GM12878 (cell line): Measurements from ENCODE around the gene TTC19. TPM values are rescaled to one million over a fixed set of nuclear protein-coding genes. Genes with fewer than 3 reads are reported as not detected.
A peak's percentile ranks its signal among the peaks of the same experiment; 100 is the strongest.

ENCODE experiments used
- ATAC-seq: fragments of 200-7000 bp; cut with Tn5 transposase; 3 replicates; pipeline ENCODE4 v1.9.1; 2020; ENCODE audit warnings: mild to moderate bottlenecking, moderate library complexity
- BruUV-seq: library from RNA; stranded (reverse); fragments of 400-500 nt; replicated peaks from 2 replicates; lab custom pipeline; 2021; lab: Mats Ljungman, UMichigan
- CTCF ChIA-PET: fragments of 300-600 bp; sonication (Branson Sonifier 250); formaldehyde crosslinking; extraction: SDS; loops from one replicate; lab custom pipeline; 2021; ENCODE audit warnings: inconsistent platforms; lab: Yijun Ruan, JAX
- POLR2A ChIA-PET: fragments of 350-600 bp; formaldehyde crosslinking; extraction: SDS; loops from one replicate; lab custom pipeline; 2021; ENCODE audit warnings: inconsistent platforms; lab: Charles Lee
- RAD21 ChIA-PET: fragments of 300-600 bp; sonication (Branson Sonifier 250); formaldehyde crosslinking; loops from one replicate; lab custom pipeline; 2023; ENCODE audit warnings: antibody characterized with exemption; ENCODE audit not compliant: unreplicated experiment; lab: Charles Lee
- SMC1A ChIA-PET: fragments of 300-600 bp; sonication (Branson Sonifier 250); formaldehyde crosslinking; loops from one replicate; lab custom pipeline; 2023; ENCODE audit not compliant: unreplicated experiment, uncharacterized antibody; lab: Charles Lee
- DNase-seq: peaks from one replicate; pipeline ENCODE4 v3.0.0-alpha.2; 2011; ENCODE audit warnings: low read depth, low spot score
- FAIRE-seq: peaks from 3 replicates; lab custom pipeline; 2011; peaks lifted over from hg19 to GRCh38; lab: Jason Lieb, UNC
- H2AFZ ChIP-seq: 2 replicates; pipeline ENCODE4 v1.6.0; 2011; ENCODE audit warnings: low read depth, low read length, control low read depth; ENCODE audit not compliant: control insufficient read depth
- H3K27ac ChIP-seq: 2 replicates; pipeline ENCODE4 v1.5.1; 2011; ENCODE audit warnings: control low read depth; ENCODE audit not compliant: control insufficient read depth, insufficient read depth
- H3K27me3 ChIP-seq, 2 experiments: replicated peaks in 1 of 2; 2 replicates each; pipeline versions ENCODE4 v1.6.0 to v1.6.1; 2011; ENCODE audit warnings: low read length in 1 of 2; ENCODE audit not compliant: control insufficient read depth in 2 of 2, insufficient read depth in 2 of 2
- H3K36me3 ChIP-seq, 2 experiments: 2 replicates each; pipeline ENCODE4 v1.5.1; 2011; ENCODE audit warnings: low read length in 1 of 2; ENCODE audit not compliant: control insufficient read depth in 2 of 2, insufficient read depth in 2 of 2
- H3K4me1 ChIP-seq: 2 replicates; pipeline ENCODE4 v1.6.1; 2011; ENCODE audit warnings: mild to moderate bottlenecking, low read length, moderate library complexity, mixed read lengths; ENCODE audit not compliant: control insufficient read depth, insufficient read depth
- H3K4me2 ChIP-seq: 2 replicates; pipeline ENCODE4 v1.6.0; 2011; ENCODE audit warnings: control low read depth; ENCODE audit not compliant: control insufficient read depth, insufficient read depth
- H3K4me3 ChIP-seq: fragments of 200-600 bp; sonication (generic); 2 replicates; pipeline ENCODE4 v1.5.1; 2016
- H3K79me2 ChIP-seq: 2 replicates; pipeline ENCODE4 v1.6.0; 2011; ENCODE audit warnings: low read length; ENCODE audit not compliant: control insufficient read depth, insufficient read depth
- H3K9ac ChIP-seq: 2 replicates; pipeline ENCODE4 v1.8.0; 2011; ENCODE audit warnings: low read length, control low read depth, mixed read lengths; ENCODE audit not compliant: control insufficient read depth, insufficient read depth
- H3K9me3 ChIP-seq: replicated peaks from 3 replicates; pipeline ENCODE4 v1.5.1; 2011; ENCODE audit warnings: mild to moderate bottlenecking, low read length; ENCODE audit not compliant: control insufficient read depth, insufficient read depth
- H4K20me1 ChIP-seq: 2 replicates; pipeline ENCODE4 v1.6.0; 2011; ENCODE audit not compliant: control insufficient read depth, insufficient read depth
- ATF2 ChIP-seq: IDR thresholded peaks from 2 replicates; pipeline ENCODE4 v1.6.1; 2012; ENCODE audit warnings: low read length, inconsistent platforms
- CUX1 ChIP-seq: IDR thresholded peaks from 2 replicates; pipeline ENCODE4 v1.6.1; 2012; ENCODE audit warnings: improper control_type of control experiment, low read depth, low read length; ENCODE audit not compliant: insufficient replicate concordance
- FOXK2 ChIP-seq: fragments of 450-650 bp; IDR thresholded peaks from 2 replicates; pipeline ENCODE4 v1.6.1; 2017; ENCODE audit warnings: mild to moderate bottlenecking, moderate library complexity
- HDAC6 ChIP-seq: fragments of 200-600 bp; sonication (generic); IDR thresholded peaks from one replicate; pipeline ENCODE4 v1.8.0; 2017; ENCODE audit warnings: antibody characterized with exemption; ENCODE audit not compliant: unreplicated experiment
- JUND ChIP-seq: IDR thresholded peaks from 2 replicates; pipeline ENCODE4 v1.6.1; 2012; ENCODE audit warnings: low read depth, mild to moderate bottlenecking, low read length, improper control_type of control experiment, moderate library complexity
- MEF2B ChIP-seq: fragments of 450-650 bp; IDR thresholded peaks from 2 replicates; pipeline ENCODE4 v1.6.1; 2018; ENCODE audit warnings: mild to moderate bottlenecking, moderate library complexity; ENCODE audit not compliant: partially characterized antibody, poor library complexity, severe bottlenecking
- MYC ChIP-seq: IDR thresholded peaks from 2 replicates; pipeline ENCODE4 v1.6.1; 2011; ENCODE audit warnings: mild to moderate bottlenecking, low read length, moderate library complexity, inconsistent platforms; ENCODE audit not compliant: insufficient read depth, insufficient replicate concordance, insufficient read length, severe bottlenecking
- NFIC ChIP-seq: IDR thresholded peaks from 2 replicates; pipeline ENCODE4 v1.6.1; 2012; ENCODE audit warnings: low read depth, mild to moderate bottlenecking, inconsistent platforms, low read length, moderate library complexity
- SIN3A ChIP-seq: IDR thresholded peaks from 2 replicates; pipeline ENCODE4 v1.6.1; 2012; ENCODE audit warnings: low read depth, low read length, improper control_type of control experiment
- SP1 ChIP-seq: IDR thresholded peaks from one replicate; pipeline ENCODE4 v1.6.1; 2011; ENCODE audit warnings: low read depth, low read length
- SREBF1 ChIP-seq: IDR thresholded peaks from 2 replicates; pipeline ENCODE4 v1.6.1; 2012; ENCODE audit warnings: mild to moderate bottlenecking, low read length
- USF1 ChIP-seq: IDR thresholded peaks from 2 replicates; pipeline ENCODE4 v1.6.1; 2011; ENCODE audit warnings: borderline replicate concordance, low read depth, mild to moderate bottlenecking, moderate library complexity, mixed read lengths, low read length; ENCODE audit not compliant: insufficient read depth; ENCODE audit errors: extremely low read length
- ZBTB11 ChIP-seq: fragments of 450-650 bp; formaldehyde crosslinking; IDR thresholded peaks from 2 replicates; pipeline ENCODE4 v1.5.0; 2022; ENCODE audit warnings: mild to moderate bottlenecking, missing genetic modification characterization
- WGBS: methylation state at CpG from one replicate; pipeline ENCODE4 v1.1.6; 2016; ENCODE audit warnings: low lambda C conversion rate; ENCODE audit not compliant: insufficient replicate concordance, insufficient coverage; ENCODE audit errors: missing lambda C conversion rate; 5-methylcytosine and 5-hydroxymethylcytosine counted together
- in situ Hi-C: fragments of 300-500 bp; cut with MboI; formaldehyde crosslinking; loops from 9 replicates; pipeline ENCODE4 v1.14.3; 2018; ENCODE audit warnings: mixed read lengths
- intact Hi-C: fragments of 100-400 bp; cut with micrococcal nuclease; formaldehyde crosslinking; loops from one replicate; pipeline ENCODE4 v1.14.2; 2022; ENCODE audit not compliant: unreplicated experiment
- polyA plus RNA-seq, 11 experiments: library from polyadenylated mRNA; depleted of rRNA in 4 of 11; unstranded in 6 of 11; stranded (reverse) in 5 of 11; fragments of >200 nt; fragmentation: Nextera tagmentation in 4 of 11; fragmentation: Illumina TruSeq in 1 of 11; extraction: Ambion mirVana in 4 of 11; extraction: Trizol in 1 of 11; gene quantifications; 1 replicate in 1 of 11; 2 replicates in 10 of 11; pipeline versions ENCODE4 v1.2.1 to v1.2.3, GENCODE V29; 2011 to 2016; ENCODE audit warnings: inconsistent platforms in 2 of 11, missing spikeins in 2 of 11, low read depth in 1 of 11
- total RNA-seq, 4 experiments: library from RNA; depleted of rRNA in 3 of 4; stranded (reverse); fragments of >200 nt in 3 of 4; fragmentation: Illumina TruSeq in 1 of 4; extraction: Trizol in 1 of 4; gene quantifications; 2 replicates each; pipeline versions ENCODE4 v1.2.1 to v1.2.3, GENCODE V29; 2013 to 2021

TTC19 gene
- total and polyA plus RNA-seq, 10 of the 15 experiments (the other 5 are each of a cell fraction or from before 2014, with no cell fraction given) = 5.3 to 29.8 (median 20.1) TPM

GRCh38 chr17:15965528-15965927, 34.1 kb upstream of the TTC19 start:
- FAIRE-seq (no peak), ATAC-seq (peak; percentile 42), DNase-seq (no peak)
- WGBS = 1% methylated on average over 6 of the region's 6 CpGs
- Histone ChIP-seq H3K27ac (no peak overlapping the region), H3K4me1 (no peaks in the 10 kb centered on the region), H3K4me2 (no peak overlapping the region), H3K79me2 (no peaks in the 10 kb centered on the region), H2AFZ (no peak overlapping the region), H3K36me3 (no peaks in the 10 kb centered on the region), H4K20me1 (no peaks in the 10 kb centered on the region), H3K4me3 (no peak overlapping the region), H3K9me3 (no peaks in the 10 kb centered on the region), H3K27me3 (peaks cover 0 to 9% of the 10 kb centered on the region in 2 experiments; a peak in 2 of 4 replicates), H3K9ac (no peak overlapping the region)
- intact Hi-C loops (no loop called here), in situ Hi-C loops (no loop called here)
- RAD21 ChIA-PET = no interaction called here
- SMC1A ChIA-PET = interaction anchor here (0.6 kb wide), 1 partner anchor 673 kb away, joined by 3 read pairs; no protein-coding TSS in a partner anchor
- no TSS peak for BruUV-seq
- CTCF ChIA-PET = interaction anchor here (1.2 to 1.3 kb wide), 2 partner anchors 30 to 34 kb away, joined by 3 read pairs; partner anchors contain the start of genes TTC19 and ZSWIM7
- POLR2A ChIA-PET = no interaction called here
- TF ChIP-seq CUX1 = no peak
- no peak for TF ChIP-seq JUND
- TF ChIP-seq SREBF1 = no peak
- TF ChIP-seq NFIC = no peak
- no peak for TF ChIP-seq ZBTB11
- TF ChIP-seq SP1 = no peak
- no peak for TF ChIP-seq ATF2
- no peak for TF ChIP-seq MYC
- TF ChIP-seq MEF2B = no peak
- TF ChIP-seq USF1 = no peak
- TF ChIP-seq HDAC6 = no peak
- TF ChIP-seq SIN3A = no peak
- TF ChIP-seq FOXK2 = no peak
